H1 (cell line): ENCODE data around the gene SLC35A3. TPM values are rescaled to one million over a fixed set of nuclear protein-coding genes. Genes with fewer than 3 reads are reported as not detected.

ENCODE experiments used
- POLR2AphosphoS5 ChIP-seq: IDR thresholded peaks from 2 replicates; pipeline ENCODE4 v1.6.1; 2011; ENCODE audit warnings: low read depth, low read length
- RXRA ChIP-seq: IDR thresholded peaks from 2 replicates; pipeline ENCODE4 v1.6.1; 2011; ENCODE audit warnings: low read depth, mild to moderate bottlenecking, low read length, moderate library complexity; ENCODE audit not compliant: insufficient read depth
- polyA plus RNA-seq, 7 experiments: library from polyadenylated mRNA; depleted of rRNA in 3 of 7; stranded (reverse) in 5 of 7; unstranded in 2 of 7; fragments of >200 nt in 5 of 7; fragments of 200-250 nt in 2 of 7; gene quantifications; 1 replicate in 5 of 7; 2 replicates in 1 of 7; 4 replicates in 1 of 7; pipeline versions ENCODE4 v1.2.1 to v1.2.3, GENCODE V29; 2011 to 2013; ENCODE audit warnings: missing spikeins in 2 of 7, mixed read lengths in 2 of 7
- total RNA-seq: library from RNA; stranded (reverse); fragmentation: NEBNext Ultra II Directional; extraction: Animal tissue kit (Norgen Biotek cat#: 25700); gene quantifications from 2 replicates; pipeline ENCODE4 v1.2.1, GENCODE V29; 2021

The SLC35A3 gene
- total and polyA plus RNA-seq, 2 of the 8 experiments (the other 6 are each of a cell fraction or from before 2014, with no cell fraction given): 3.0 to 13.8 TPM

GRCh38 chr1:100023482-100023881 is 53.7 kb downstream of the SLC35A3 start (continued):
- TF ChIP-seq RXRA (no peak), POLR2AphosphoS5 (no peak)
- TF ChIP-seq, all 59 proteins: peak for 0
